ENCODE results near the gene UBAP2L.

DNA sequence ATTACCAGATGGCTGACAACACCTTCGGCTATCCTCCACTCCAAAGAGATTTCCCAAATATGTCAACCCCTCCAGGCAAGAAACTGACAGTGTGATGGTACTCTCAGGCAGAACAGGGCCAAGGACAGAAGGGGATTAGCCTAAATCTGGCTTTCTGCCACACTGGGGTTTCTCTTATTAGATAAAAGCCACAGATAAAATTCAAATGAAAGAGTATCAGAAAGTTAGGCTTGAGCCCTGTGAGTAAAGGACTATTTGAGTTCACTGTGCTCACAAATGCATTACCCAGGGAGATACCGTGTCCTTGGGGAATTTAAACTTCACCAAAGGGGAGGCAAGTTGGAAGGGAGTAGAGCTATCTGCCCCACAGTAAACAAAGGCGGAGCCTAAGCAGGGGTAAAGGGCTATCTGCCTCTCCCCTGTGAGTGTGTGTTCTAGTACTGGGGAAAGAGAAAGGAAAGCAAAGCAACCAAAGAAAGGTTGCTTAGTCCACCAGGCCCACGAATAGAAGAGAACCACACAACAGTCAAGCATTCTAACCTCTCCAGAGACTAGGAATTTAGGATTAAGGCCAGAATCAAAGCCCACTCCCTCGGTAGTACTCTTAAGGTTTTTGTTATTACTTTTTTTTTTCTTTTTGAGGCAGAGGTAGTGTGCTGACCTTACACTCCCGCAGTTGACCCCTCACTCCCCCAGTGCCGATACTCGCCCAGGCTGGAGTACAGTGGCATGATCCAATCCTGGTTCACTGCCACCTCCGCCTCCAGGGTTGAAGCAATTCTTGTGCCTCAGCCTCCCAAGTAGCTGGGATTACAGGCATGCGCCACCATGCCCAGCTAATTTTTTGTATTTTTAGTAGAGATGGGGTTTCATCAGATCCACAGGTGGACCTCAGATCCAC is 41.6 kb upstream of the UBAP2L start:
- TF ChIP-seq CTCF (IDR thresholded peaks at IDR 0.05) = no peak
- no peak for TF ChIP-seq EZH2 (IDR thresholded peaks at IDR 0.05; ENCODE audit: borderline replicate concordance, insufficient read depth, low read depth, low read length, poor library complexity, severe bottlenecking)
